PC-3 (cell line): ENCODE results near the gene WNT7B. TPM values are rescaled to one million over a fixed set of nuclear protein-coding genes. Genes with fewer than 3 reads are reported as not detected.

Source experiments
- ATAC-seq: fragments of 200-7000 bp; cut with Tn5 transposase; 2 replicates; pipeline ENCODE4 v1.9.1; 2020; ENCODE audit warnings: mild to moderate bottlenecking, moderate library complexity
- BruUV-seq: library from RNA; stranded (reverse); fragments of 400-500 nt; replicated peaks from 2 replicates; lab custom pipeline; 2021; lab: Mats Ljungman, UMichigan
- CTCF ChIA-PET: fragments of 300-600 bp; sonication (Branson Sonifier 250); formaldehyde crosslinking; loops from one replicate; lab custom pipeline; 2022; ENCODE audit warnings: antibody characterized with exemption; lab: Charles Lee
- POLR2A ChIA-PET: fragments of 300-600 bp; sonication (Branson Sonifier 250); formaldehyde crosslinking; loops from one replicate; lab custom pipeline; 2022; ENCODE audit warnings: antibody characterized with exemption; ENCODE audit not compliant: unreplicated experiment; lab: Charles Lee
- DNase-seq: peaks from one replicate; pipeline ENCODE4 v3.0.0-alpha.2; 2015
- H2AFZ ChIP-seq: fragments of 300-600 bp; sonication (generic); 2 replicates; pipeline ENCODE4 v1.6.0; 2016; ENCODE audit warnings: antibody characterized with exemption, low read length
- H3F3A ChIP-seq: fragments of 300-600 bp; sonication (generic); one replicate; pipeline ENCODE4 v1.6.0; 2017; ENCODE audit warnings: antibody characterized with exemption, low read length, control low read depth, mild to moderate bottlenecking; ENCODE audit not compliant: unreplicated experiment
- H3K27ac ChIP-seq: fragments of 300-600 bp; sonication (generic); 2 replicates; pipeline ENCODE4 v1.5.1; 2016; ENCODE audit warnings: mild to moderate bottlenecking, low read length
- H3K27me3 ChIP-seq: fragments of 300-600 bp; sonication (generic); 2 replicates; pipeline ENCODE4 v1.6.1; 2016; ENCODE audit warnings: low read length, mixed read lengths
- H3K36me3 ChIP-seq: fragments of 300-600 bp; sonication (generic); 2 replicates; pipeline ENCODE4 v1.6.1; 2016; ENCODE audit warnings: low read depth, mixed run types, low read length, mixed read lengths
- H3K4me1 ChIP-seq: fragments of 300-600 bp; sonication (generic); 2 replicates; pipeline ENCODE4 v1.5.1; 2016; ENCODE audit warnings: low read length; ENCODE audit not compliant: insufficient read depth
- H3K4me2 ChIP-seq: fragments of 300-600 bp; sonication (generic); 2 replicates; pipeline ENCODE4 v1.6.0; 2016; ENCODE audit warnings: low read length
- H3K4me3 ChIP-seq: fragments of 300-600 bp; sonication (generic); 2 replicates; pipeline ENCODE4 v1.5.1; 2016; ENCODE audit warnings: mild to moderate bottlenecking, low read length, mixed read lengths
- H3K79me2 ChIP-seq: fragments of 300-600 bp; sonication (generic); 2 replicates; pipeline ENCODE4 v1.6.1; 2017; ENCODE audit warnings: low read length, mixed read lengths
- H3K9ac ChIP-seq: fragments of 300-600 bp; sonication (generic); 2 replicates; pipeline ENCODE4 v1.6.0; 2016; ENCODE audit warnings: mild to moderate bottlenecking, low read length
- H3K9me2 ChIP-seq: fragments of 300-600 bp; sonication (generic); replicated peaks from 2 replicates; pipeline ENCODE4 v1.6.1; 2016; ENCODE audit warnings: mixed run types, low read length, mixed read lengths
- H3K9me3 ChIP-seq: fragments of 300-600 bp; sonication (generic); 2 replicates; pipeline ENCODE4 v1.6.1; 2016; ENCODE audit warnings: low read length, mixed read lengths
- H4K20me1 ChIP-seq: fragments of 300-600 bp; sonication (generic); 2 replicates; pipeline ENCODE4 v1.6.1; 2016; ENCODE audit warnings: low read length, mixed read lengths
- CTCF ChIP-seq: fragments of 300-600 bp; sonication (generic); conservative IDR thresholded peaks from 2 replicates; pipeline ENCODE4 v1.5.1; 2017; ENCODE audit warnings: antibody characterized with exemption, low read depth, mild to moderate bottlenecking, low read length
- EZH2 ChIP-seq: fragments of 300-600 bp; sonication (generic); IDR thresholded peaks from one replicate; pipeline ENCODE4 v1.6.1; 2017; ENCODE audit warnings: antibody characterized with exemption, mild to moderate bottlenecking, low read length; ENCODE audit not compliant: unreplicated experiment
- EZH2phosphoT487 ChIP-seq: fragments of 300-600 bp; sonication (generic); IDR thresholded peaks from 2 replicates; pipeline ENCODE4 v1.6.1; 2018; ENCODE audit warnings: mild to moderate bottlenecking, antibody characterized with exemption, low read length, borderline replicate concordance
- intact Hi-C: fragments of 100-400 bp; cut with micrococcal nuclease; formaldehyde crosslinking; loops from 2 replicates; pipeline ENCODE4 v1.9.0; 2023
- total RNA-seq: library from RNA; depleted of rRNA; stranded (reverse); fragments of >200 nt; gene quantifications from 2 replicates; pipeline ENCODE4 v1.2.3, GENCODE V29; 2014

The WNT7B gene
- total RNA-seq, 1 experiment from 2014 or later: 42.0 TPM

DNA sequence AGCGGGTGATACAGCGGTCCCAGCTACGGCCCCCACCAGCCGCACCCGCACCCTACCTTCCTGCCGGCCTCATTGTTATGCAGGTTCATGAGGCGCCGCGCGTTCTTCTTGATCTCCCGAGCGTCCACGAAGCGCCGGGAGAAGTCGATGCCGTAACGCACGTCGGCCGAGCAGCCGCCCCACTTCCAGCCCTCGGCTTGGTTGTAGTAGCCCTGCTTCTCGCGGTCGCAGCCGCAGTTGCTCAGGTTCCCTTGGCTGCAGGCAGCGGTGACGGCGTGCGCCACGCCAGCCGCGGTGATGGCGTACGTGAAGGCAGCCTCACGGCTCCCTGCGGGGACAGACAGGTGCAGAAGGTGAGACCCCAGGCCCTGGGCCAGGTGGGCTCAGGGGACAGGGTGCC, 45.9 kb downstream of the WNT7B start:
- H3K4me2 ChIP-seq: no peak overlapping the region
- no peaks in the 10 kb centered on the region for H4K20me1 ChIP-seq
- no peak for DNase-seq
- TF ChIP-seq CTCF (no peak), EZH2phosphoT487 (no peak), EZH2 (no peak)
- CTCF ChIA-PET: no interaction called here
- H3K9me2 ChIP-seq: no peaks in the 10 kb centered on the region
- peaks cover 25% of the 10 kb centered on the region for H3K79me2 ChIP-seq
- H3K9ac ChIP-seq: no peak overlapping the region
- peaks cover 36% of the 10 kb centered on the region for H3K4me1 ChIP-seq
- H3F3A ChIP-seq: no peaks in the 10 kb centered on the region
- H3K36me3 ChIP-seq: 0 out of 2 replicates have a peak, but pooled peaks cover 3% of the 10 kb centered on the region
- BruUV-seq: no TSS peak
- ATAC-seq: no peak
- H3K4me3 ChIP-seq: no peak overlapping the region
- no peak overlapping the region for H2AFZ ChIP-seq
- intact Hi-C loops: no loop called here
- H3K27me3 ChIP-seq: no peaks in the 10 kb centered on the region
- H3K27ac ChIP-seq: no peak overlapping the region
- POLR2A ChIA-PET: no interaction called here
- no peaks in the 10 kb centered on the region for H3K9me3 ChIP-seq

DNA sequence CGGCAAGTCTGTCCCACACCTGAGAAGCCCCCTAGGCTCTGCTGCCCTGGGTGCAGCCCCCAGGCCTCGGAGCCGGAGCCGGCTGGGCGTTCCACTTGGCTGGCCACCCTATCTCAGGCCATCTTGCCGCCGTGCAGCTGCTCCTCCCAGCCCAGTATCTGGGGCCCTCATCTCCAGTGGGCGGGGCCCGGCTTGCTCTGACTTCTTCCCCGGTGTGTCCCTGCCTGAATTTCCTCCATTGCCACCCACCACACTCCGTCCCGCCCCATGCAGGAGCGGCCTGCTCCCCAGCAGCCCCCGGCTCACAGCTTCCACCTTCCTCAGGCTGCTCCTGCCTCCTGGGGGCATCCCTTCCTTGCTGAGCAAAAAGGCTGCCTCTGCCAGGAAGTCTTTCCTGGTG, 46.6 kb downstream of the WNT7B start:
- CTCF ChIA-PET: no interaction called here

More for the DNA sequence above, 46.6 kb downstream of the WNT7B start:
- Histone ChIP-seq H4K20me1 (no peaks in the 10 kb centered on the region), H3F3A (no peaks in the 10 kb centered on the region), H3K9me3 (no peaks in the 10 kb centered on the region), H2AFZ (no peak overlapping the region), H3K9ac (no peak overlapping the region), H3K4me1 (peaks cover 34% of the 10 kb centered on the region), H3K36me3 (0 out of 2 replicates have a peak, but pooled peaks cover 3% of the 10 kb centered on the region), H3K27ac (no peak overlapping the region), H3K4me3 (no peak overlapping the region), H3K4me2 (no peak overlapping the region), H3K9me2 (no peaks in the 10 kb centered on the region), H3K79me2 (peaks cover 20% of the 10 kb centered on the region), H3K27me3 (no peaks in the 10 kb centered on the region)
- POLR2A ChIA-PET: no interaction called here
- DNase-seq: no peak
- no peak for TF ChIP-seq CTCF
- TF ChIP-seq EZH2: no peak
- TF ChIP-seq EZH2phosphoT487: no peak
- intact Hi-C loops: no loop called here
- ATAC-seq: no peak
- BruUV-seq: no TSS peak
